Stomach (tissue), 9 donors: ENCODE data around the gene INPP4B. TPM values are rescaled to one million over a fixed set of nuclear protein-coding genes. Genes with fewer than 3 reads are reported as not detected.

Experiments used
- DNase-seq, 2 donors: peaks; one replicate each; pipeline versions ENCODE4 v3.0.0 to v3.0.0-alpha.2; 2013 to 2019
- H3K27ac ChIP-seq, 5 donors: fragments of 200-600 bp in 4 of 5; sonication (generic) in 4 of 5; one replicate each; pipeline ENCODE4 v1.5.1; 2013 to 2019; ENCODE audit warnings: mild to moderate bottlenecking in 1 of 5, moderate library complexity in 1 of 5
- H3K27me3 ChIP-seq, 3 donors: fragments of 200-600 bp; sonication (generic); one replicate each; pipeline ENCODE4 v1.5.1; 2017 to 2019; ENCODE audit warnings: mixed run types in 1 of 3
- H3K36me3 ChIP-seq, 4 donors: fragments of 200-600 bp; sonication (generic); 1 replicate in 3 of 4; 2 replicates in 1 of 4; pipeline ENCODE4 v1.5.1; 2016 to 2019
- H3K4me1 ChIP-seq, 4 donors: fragments of 200-600 bp; sonication (generic); one replicate each; pipeline ENCODE4 v1.5.1; 2016 to 2019
- H3K4me3 ChIP-seq, 4 donors: fragments of 200-600 bp; sonication (generic) in 3 of 4; one replicate each; pipeline ENCODE4 v1.5.1; 2016 to 2019; ENCODE audit warnings: mild to moderate bottlenecking in 1 of 4
- H3K9me3 ChIP-seq, 4 donors: fragments of 200-600 bp; sonication (generic); one replicate each; pipeline ENCODE4 v1.5.1; 2016 to 2019
- EP300 ChIP-seq: sonication (generic); formaldehyde crosslinking; IDR thresholded peaks from one replicate; pipeline ENCODE4 v1.6.1; 2017; ENCODE audit warnings: antibody characterized with exemption
- POLR2A ChIP-seq, 4 donors: fragments of 450-650 bp; IDR thresholded peaks; one replicate each; pipeline ENCODE4 v1.6.1; 2016; ENCODE audit warnings: antibody characterized with exemption in 4 of 4, control low read depth in 2 of 4, mild to moderate bottlenecking in 1 of 4, moderate library complexity in 1 of 4
- POLR2AphosphoS5 ChIP-seq, 3 donors: sonication (generic); formaldehyde crosslinking; IDR thresholded peaks; one replicate each; pipeline ENCODE4 v1.6.1; 2016; ENCODE audit warnings: antibody characterized with exemption in 3 of 3
- WGBS, 5 donors: extraction: QIAGEN DNeasy Blood & Tissue Kit in 3 of 5; methylation state at CpG; one replicate each; pipeline versions ENCODE4 v1.1.5 to v1.1.7; 2013 to 2018; 5-methylcytosine and 5-hydroxymethylcytosine counted together
- intact Hi-C: fragments of 100-400 bp; cut with DNase I; formaldehyde crosslinking; loops from one replicate; pipeline ENCODE4 v1.15.1; 2023; ENCODE audit warnings: low total_unique reads
- polyA plus RNA-seq, 3 donors: library from polyadenylated mRNA; stranded (reverse); fragments of 200-250 nt; gene quantifications; one replicate each; pipeline ENCODE4 v1.2.3, GENCODE V29; 2013
- total RNA-seq, 5 donors: library from RNA; depleted of rRNA; stranded (reverse); fragments of >200 nt; gene quantifications; one replicate each; pipeline versions ENCODE4 v1.1.0 to v1.2.3, GENCODE V29; 2014 to 2016
- TF ChIP-seq, protein P1 (sequence below), 7 experiments: fragments of 450-650 bp in 4 of 7; fragments of 200-600 bp in 3 of 7; sonication (generic) in 3 of 7; IDR thresholded peaks; one replicate each; pipeline ENCODE4 v1.5.1; 2016 to 2019; ENCODE audit warnings: antibody characterized with exemption in 7 of 7, control low read depth in 2 of 7, mild to moderate bottlenecking in 1 of 7
- donor health status: healthy with polysubstance abuse.
- donor health status: Bipolar disorder and iron deficiency.
- donor health status: healthy.

The INPP4B gene
- total and polyA plus RNA-seq, 8 donors: 1.4 to 96.9 (median 11.7) TPM

GRCh38 chr4:142615324-142615665 lies 230.8 kb downstream of the INPP4B start:
- Histone ChIP-seq H3K9me3 (peaks cover 0 to 7% (median 2%) of the 10 kb centered on the region in 4 donors), H3K27me3 (no peaks in the 10 kb centered on the region), H3K4me3 (no peak overlapping the region), H3K27ac (no peak overlapping the region), H3K4me1 (no peaks in the 10 kb centered on the region), H3K36me3 (no peaks in the 10 kb centered on the region)
- peak in 1 of 2 donors; percentile 8 for DNase-seq
- intact Hi-C loops: no loop called here
- 61 to 83% (median 68%) methylated on average over 2 of the region's 2 CpGs for WGBS, 5 donors
- TF ChIP-seq POLR2AphosphoS5 (IDR thresholded peaks at IDR 0.05) (no peak), EP300 (no peak), POLR2A (IDR thresholded peaks at IDR 0.05) (no peak)
- TF ChIP-seq, protein P1, sequence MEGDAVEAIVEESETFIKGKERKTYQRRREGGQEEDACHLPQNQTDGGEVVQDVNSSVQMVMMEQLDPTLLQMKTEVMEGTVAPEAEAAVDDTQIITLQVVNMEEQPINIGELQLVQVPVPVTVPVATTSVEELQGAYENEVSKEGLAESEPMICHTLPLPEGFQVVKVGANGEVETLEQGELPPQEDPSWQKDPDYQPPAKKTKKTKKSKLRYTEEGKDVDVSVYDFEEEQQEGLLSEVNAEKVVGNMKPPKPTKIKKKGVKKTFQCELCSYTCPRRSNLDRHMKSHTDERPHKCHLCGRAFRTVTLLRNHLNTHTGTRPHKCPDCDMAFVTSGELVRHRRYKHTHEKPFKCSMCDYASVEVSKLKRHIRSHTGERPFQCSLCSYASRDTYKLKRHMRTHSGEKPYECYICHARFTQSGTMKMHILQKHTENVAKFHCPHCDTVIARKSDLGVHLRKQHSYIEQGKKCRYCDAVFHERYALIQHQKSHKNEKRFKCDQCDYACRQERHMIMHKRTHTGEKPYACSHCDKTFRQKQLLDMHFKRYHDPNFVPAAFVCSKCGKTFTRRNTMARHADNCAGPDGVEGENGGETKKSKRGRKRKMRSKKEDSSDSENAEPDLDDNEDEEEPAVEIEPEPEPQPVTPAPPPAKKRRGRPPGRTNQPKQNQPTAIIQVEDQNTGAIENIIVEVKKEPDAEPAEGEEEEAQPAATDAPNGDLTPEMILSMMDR (IDR thresholded peaks at IDR 0.05): no peak

DNA sequence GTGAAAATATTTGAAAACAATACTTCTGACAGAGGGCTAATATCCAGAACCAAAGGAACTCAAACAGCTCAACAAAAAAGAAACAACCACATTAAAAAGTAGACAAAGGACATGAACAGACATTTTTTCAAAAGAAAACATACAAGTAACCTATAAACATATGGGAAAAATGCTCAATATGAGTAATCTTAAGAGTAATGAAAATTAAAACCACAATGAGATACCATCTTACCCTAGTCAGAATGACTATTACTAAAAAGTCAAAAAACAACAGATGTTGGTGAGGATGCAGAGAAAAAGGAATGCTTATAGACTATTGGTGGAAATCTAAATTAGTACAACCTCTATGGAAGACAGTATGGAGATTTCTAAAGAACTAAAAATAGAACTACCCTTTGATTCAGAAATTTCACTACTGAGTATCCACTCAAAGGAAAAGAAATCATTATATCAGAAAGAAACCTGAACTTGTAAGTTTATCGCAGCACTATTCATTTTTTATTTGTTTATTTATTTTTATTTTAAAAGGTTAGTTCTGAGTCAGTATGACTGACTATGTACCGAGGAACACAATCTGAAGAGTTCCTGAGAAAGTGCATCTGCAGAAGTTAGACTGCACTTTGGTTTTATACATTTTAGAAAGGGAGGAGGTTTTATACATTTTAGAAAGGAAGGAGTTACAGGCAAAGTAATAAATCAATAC lies 231.3 kb downstream of the INPP4B start:
- Histone ChIP-seq H3K4me1 (no peaks in the 10 kb centered on the region), H3K4me3 (no peak overlapping the region), H3K9me3 (peaks cover 0 to 7% (median 2%) of the 10 kb centered on the region in 4 donors), H3K27me3 (no peaks in the 10 kb centered on the region), H3K36me3 (no peaks in the 10 kb centered on the region), H3K27ac (no peak overlapping the region)
- 62 to 76% (median 67%) methylated on average over 2 of the region's 2 CpGs for WGBS, 5 donors
- intact Hi-C loops: no loop called here
- TF ChIP-seq POLR2AphosphoS5 (IDR thresholded peaks at IDR 0.05) (no peak), EP300 (no peak), POLR2A (IDR thresholded peaks at IDR 0.05) (no peak)
- TF ChIP-seq, protein P1 (IDR thresholded peaks at IDR 0.05): no peak
- no peak for DNase-seq

DNA sequence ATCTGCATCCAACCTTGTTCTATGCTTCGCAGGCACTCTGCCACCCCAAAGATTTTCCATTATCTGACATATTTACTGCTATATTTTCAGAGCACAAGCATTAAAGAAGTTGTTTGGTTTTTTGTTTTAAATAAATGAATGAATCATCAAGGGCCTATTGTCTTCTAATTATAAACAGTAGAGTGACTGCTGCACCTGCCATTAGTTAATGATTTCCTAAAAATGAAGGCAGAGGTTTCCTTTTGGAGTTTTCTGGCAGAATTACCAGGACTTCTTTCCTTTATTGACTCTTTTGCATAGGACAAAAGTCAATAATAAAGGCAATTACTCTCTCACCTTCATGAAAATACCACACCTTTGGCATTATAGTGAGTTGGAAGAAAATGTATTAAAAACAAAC lies 238.1 kb downstream of the INPP4B start:
- TF ChIP-seq, protein P1 (IDR thresholded peaks at IDR 0.05): no peak
- TF ChIP-seq POLR2A (IDR thresholded peaks at IDR 0.05): no peak
- Histone ChIP-seq H3K27ac (no peak overlapping the region), H3K4me3 (no peak overlapping the region), H3K36me3 (no peaks in the 10 kb centered on the region), H3K27me3 (no peaks in the 10 kb centered on the region), H3K4me1 (peaks cover 0 to 11% (median 2%) of the 10 kb centered on the region in 4 donors), H3K9me3 (peaks cover 0 to 20% (median 6%) of the 10 kb centered on the region in 4 donors)
- DNase-seq: peak in 1 of 2 donors; percentile 14
- intact Hi-C loops: no loop called here
- WGBS, 5 donors: 34 to 64% (median 55%) methylated on average over 1 of the region's 1 CpG

GRCh38 chr4:142600952-142601351 lies 245.1 kb downstream of the INPP4B start:
- Histone ChIP-seq H3K9me3 (peaks cover 0 to 27% (median 8%) of the 10 kb centered on the region in 4 donors), H3K36me3 (no peaks in the 10 kb centered on the region), H3K4me3 (no peak overlapping the region), H3K4me1 (peaks cover 0 to 24% (median under 1%) of the 10 kb centered on the region in 4 donors), H3K27me3 (no peaks in the 10 kb centered on the region), H3K27ac (no peak overlapping the region)
- no peak for DNase-seq
- TF ChIP-seq POLR2AphosphoS5 (IDR thresholded peaks at IDR 0.05): no peak
- 18 to 52% (median 26%) methylated on average over 1 of the region's 1 CpG for WGBS, 5 donors
- intact Hi-C loops: no loop called here

DNA sequence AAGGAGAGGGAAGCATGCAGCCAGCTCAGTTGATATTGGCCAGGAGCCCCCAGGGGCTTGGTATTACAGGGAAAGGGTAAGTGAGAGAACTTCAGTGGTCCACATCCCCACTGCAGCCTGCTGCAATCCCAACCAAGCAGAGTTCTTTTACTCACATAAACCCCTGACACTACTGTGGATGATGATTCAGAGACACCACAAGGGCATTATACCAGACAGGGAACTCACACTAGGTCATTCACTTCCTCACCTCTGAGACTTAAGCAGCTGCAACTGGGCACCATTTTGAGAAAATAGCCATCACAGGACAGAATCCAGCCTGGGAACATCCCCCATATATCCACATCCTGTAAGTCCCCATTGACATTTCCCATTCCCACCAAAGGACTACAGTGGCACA lies 248.0 kb downstream of the INPP4B start:
- intact Hi-C loops: no loop called here
- no peaks in the 10 kb centered on the region for H3K27me3 ChIP-seq
- H3K4me3 ChIP-seq: no peak overlapping the region
- no peak for DNase-seq
- peaks cover 0 to 35% (median 6%) of the 10 kb centered on the region in 4 donors for H3K4me1 ChIP-seq
- H3K27ac ChIP-seq: no peak overlapping the region
- no peaks in the 10 kb centered on the region for H3K36me3 ChIP-seq
- H3K9me3 ChIP-seq: peaks cover 0 to 8% (median 3%) of the 10 kb centered on the region in 4 donors
- TF ChIP-seq POLR2A (IDR thresholded peaks at IDR 0.05): no peak
- TF ChIP-seq POLR2AphosphoS5 (IDR thresholded peaks at IDR 0.05): no peak
- TF ChIP-seq EP300: no peak
- TF ChIP-seq, protein P1 (IDR thresholded peaks at IDR 0.05): no peak
